ENCODE data around the gene GYG1. TPM values are rescaled to one million over a fixed set of nuclear protein-coding genes. Genes with fewer than 3 reads are reported as not detected.

Gene GYG1
- total and polyA plus RNA-seq, 2 of the 8 experiments (the other 6 are each of a cell fraction or from before 2014, with no cell fraction given), result 19.4 to 34.2 TPM

DNA sequence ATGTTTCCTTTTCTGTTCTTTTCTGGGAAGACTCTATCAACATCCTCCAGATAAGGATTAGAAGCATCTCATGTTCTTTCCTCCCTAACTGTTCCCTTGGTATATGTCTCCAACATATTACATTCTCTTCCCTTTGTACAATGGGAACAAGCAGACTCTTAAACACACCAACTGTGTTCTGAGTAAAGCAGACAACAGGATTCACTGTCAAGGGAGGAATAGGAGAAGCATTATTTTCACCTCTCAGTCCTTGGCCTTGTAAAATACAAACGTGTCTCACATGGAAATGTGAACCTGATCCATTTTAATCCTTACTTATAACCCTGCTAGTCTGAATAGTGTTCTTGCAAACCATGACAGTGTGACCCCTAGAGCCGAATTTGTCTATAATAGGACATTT lies 19.6 kb downstream of the GYG1 start (continued):
- no peak for TF ChIP-seq ATF2 (IDR thresholded peaks at IDR 0.05; ENCODE audit: low read length)
